Left ventricle myocardium inferior (tissue), 1 donor: ENCODE data around the gene DYRK2. TPM values are rescaled to one million over a fixed set of nuclear protein-coding genes. Genes with fewer than 3 reads are reported as not detected.

Experiments
- DNase-seq: peaks from one replicate; pipeline ENCODE4 v3.0.0-alpha.2; 2020
- H3K27ac ChIP-seq: fragments of 200-600 bp; replicated peaks from 2 replicates; pipeline ENCODE4 v1.8.0; 2021
- H3K27me3 ChIP-seq: fragments of 200-600 bp; 2 replicates; pipeline ENCODE4 v1.8.0; 2021; ENCODE audit warnings: low read depth
- H3K36me3 ChIP-seq: fragments of 200-600 bp; 2 replicates; pipeline ENCODE4 v1.8.0; 2021
- H3K4me1 ChIP-seq: fragments of 200-600 bp; 2 replicates; pipeline ENCODE4 v1.8.0; 2021
- H3K4me3 ChIP-seq: fragments of 200-600 bp; 2 replicates; pipeline ENCODE4 v1.8.0; 2021; ENCODE audit warnings: mild to moderate bottlenecking, moderate library complexity
- H3K9me3 ChIP-seq: fragments of 200-600 bp; replicated peaks from 2 replicates; pipeline ENCODE4 v1.8.0; 2021
- CTCF ChIP-seq: fragments of 200-600 bp; IDR thresholded peaks from 2 replicates; pipeline ENCODE4 v1.8.0; 2021; ENCODE audit warnings: antibody characterized with exemption, mild to moderate bottlenecking, borderline replicate concordance
- intact Hi-C: fragments of 100-400 bp; cut with micrococcal nuclease; formaldehyde crosslinking; loops from one replicate; pipeline ENCODE4 v1.11.0; 2022
- total RNA-seq: library from RNA; stranded (reverse); fragmentation: NEBNext Ultra II Directional; extraction: Animal tissue kit (Norgen Biotek cat#: 25700); gene quantifications from one replicate; pipeline ENCODE4 v1.2.1, GENCODE V29; 2021
- donor health status: DM: no; HTN: yes; CAD: no; lungs with severe emphysema.

DYRK2 gene
- total RNA-seq, 1 donor from 2014 or later, result 42.6 TPM

GRCh38 chr12:67625004-67625403 is 23.5 kb upstream of the DYRK2 start:
- H3K4me1 ChIP-seq, result no peaks in the 10 kb centered on the region
- DNase-seq, result no peak
- H3K27me3 ChIP-seq, result no peaks in the 10 kb centered on the region
- no peaks in the 10 kb centered on the region for H3K36me3 ChIP-seq
- intact Hi-C loops, result no loop called here
- H3K27ac ChIP-seq, result no peak overlapping the region
- H3K9me3 ChIP-seq, result no peaks in the 10 kb centered on the region
- no peak for TF ChIP-seq CTCF
- H3K4me3 ChIP-seq, result no peak overlapping the region

GRCh38 chr12:67626156-67626555 is 22.4 kb upstream of the DYRK2 start:
- Histone ChIP-seq H3K27ac (no peak overlapping the region), H3K27me3 (no peaks in the 10 kb centered on the region), H3K4me1 (peaks cover 7% of the 10 kb centered on the region), H3K36me3 (no peaks in the 10 kb centered on the region), H3K9me3 (no peaks in the 10 kb centered on the region), H3K4me3 (no peak overlapping the region)
- intact Hi-C loops, result no loop called here
- no peak for TF ChIP-seq CTCF
- no peak for DNase-seq

- no peaks in the 10 kb centered on the region for H3K9me3 ChIP-seq
- peak; percentile 26 for TF ChIP-seq CTCF
These were observed 18.0 kb upstream of the DYRK2 start for GRCh38 chr12:67630373-67631088.

GRCh38 chr12:67632005-67632404 is 16.5 kb upstream of the DYRK2 start:
- no peak for TF ChIP-seq CTCF
- H3K27me3 ChIP-seq, result no peaks in the 10 kb centered on the region
- H3K36me3 ChIP-seq, result no peaks in the 10 kb centered on the region
- peaks cover 9% of the 10 kb centered on the region for H3K4me1 ChIP-seq
- H3K27ac ChIP-seq, result no peak overlapping the region
- intact Hi-C loops, result no loop called here
- no peak for DNase-seq
- no peak overlapping the region for H3K4me3 ChIP-seq
- no peaks in the 10 kb centered on the region for H3K9me3 ChIP-seq

More at GRCh38 chr12:67630373-67631088, 18.0 kb upstream of the DYRK2 start:
- intact Hi-C loops, result no loop called here
- DNase-seq, result no peak
- Histone ChIP-seq H3K27ac (no peak overlapping the region), H3K4me1 (peaks cover 9% of the 10 kb centered on the region), H3K27me3 (no peaks in the 10 kb centered on the region), H3K4me3 (no peak overlapping the region), H3K36me3 (no peaks in the 10 kb centered on the region)

GRCh38 chr12:67633024-67633610 is 15.4 kb upstream of the DYRK2 start:
- Histone ChIP-seq H3K9me3 (no peaks in the 10 kb centered on the region), H3K27ac (no peak overlapping the region), H3K4me1 (peaks cover 9% of the 10 kb centered on the region), H3K27me3 (no peaks in the 10 kb centered on the region), H3K4me3 (no peak overlapping the region), H3K36me3 (no peaks in the 10 kb centered on the region)
- DNase-seq, result no peak
- no peak for TF ChIP-seq CTCF
- intact Hi-C loops, result no loop called here
